CD8-positive, alpha-beta memory T cell (primary cell): Measurements from ENCODE around the gene CHST1. TPM values are rescaled to one million over a fixed set of nuclear protein-coding genes. Genes with fewer than 3 reads are reported as not detected.

Source experiments
- CTCF ChIA-PET: fragments of 350-600 bp; sonication (Branson Sonifier 250); formaldehyde crosslinking; loops from one replicate; lab custom pipeline; 2021; ENCODE audit warnings: antibody characterized with exemption; lab: Charles Lee
- POLR2A ChIA-PET: fragments of 350-600 bp; sonication (Branson Sonifier 250); formaldehyde crosslinking; loops from one replicate; lab custom pipeline; 2021; ENCODE audit warnings: antibody characterized with exemption; lab: Charles Lee
- DNase-seq, 5 donors: peaks; one replicate each; pipeline versions ENCODE4 v3.0.0 to v3.0.0-alpha.2; 2020 to 2022; ENCODE audit warnings: mixed read lengths in 1 of 5
- H3K27ac ChIP-seq: one replicate; pipeline ENCODE4 v1.7.0; 2013; ENCODE audit warnings: low read depth, mild to moderate bottlenecking, low read length, moderate library complexity
- H3K27me3 ChIP-seq: 2 replicates; pipeline ENCODE4 v1.7.0; 2013; ENCODE audit warnings: low read length, mild to moderate bottlenecking; ENCODE audit not compliant: insufficient read depth, poor library complexity, severe bottlenecking
- H3K36me3 ChIP-seq: 2 replicates; pipeline ENCODE4 v1.7.0; 2013; ENCODE audit warnings: mild to moderate bottlenecking, low read length, moderate library complexity; ENCODE audit not compliant: insufficient read depth
- H3K4me1 ChIP-seq: 2 replicates; pipeline ENCODE4 v1.7.0; 2013; ENCODE audit warnings: mild to moderate bottlenecking, low read length, moderate library complexity; ENCODE audit not compliant: insufficient read depth
- H3K4me3 ChIP-seq: 2 replicates; pipeline ENCODE4 v1.7.0; 2013; ENCODE audit warnings: mild to moderate bottlenecking, low read length
- H3K9me3 ChIP-seq: 2 replicates; pipeline ENCODE4 v1.7.0; 2013; ENCODE audit warnings: mild to moderate bottlenecking, low read length
- H3K27ac Mint-ChIP-seq, 8 donors: one replicate each; pipeline ENCODE4 v1.8.0; 2020 to 2021; ENCODE audit warnings: mixed read lengths in 8 of 8, mild to moderate bottlenecking in 6 of 8, inconsistent platforms in 3 of 8, moderate library complexity in 3 of 8
- H3K27me3 Mint-ChIP-seq, 2 donors: one replicate each; pipeline ENCODE4 v1.8.0; 2020 to 2021; ENCODE audit warnings: mixed read lengths in 2 of 2, mild to moderate bottlenecking in 1 of 2, moderate library complexity in 1 of 2
- H3K36me3 Mint-ChIP-seq, 3 donors: one replicate each; pipeline ENCODE4 v1.8.0; 2020 to 2021; ENCODE audit warnings: mixed read lengths in 3 of 3, inconsistent platforms in 1 of 3, mild to moderate bottlenecking in 1 of 3
- H3K4me1 Mint-ChIP-seq, 3 donors: one replicate each; pipeline ENCODE4 v1.8.0; 2020 to 2021; ENCODE audit warnings: mixed read lengths in 3 of 3, inconsistent platforms in 1 of 3, mild to moderate bottlenecking in 1 of 3
- H3K4me3 Mint-ChIP-seq, 7 donors: one replicate each; pipeline ENCODE4 v1.8.0; 2020 to 2021; ENCODE audit warnings: mixed read lengths in 7 of 7, mild to moderate bottlenecking in 6 of 7, moderate library complexity in 4 of 7, inconsistent platforms in 2 of 7
- H3K9me3 Mint-ChIP-seq, 5 donors: one replicate each; pipeline ENCODE4 v1.8.0; 2020 to 2022; ENCODE audit warnings: mixed read lengths in 5 of 5, mild to moderate bottlenecking in 3 of 5, moderate library complexity in 2 of 5, inconsistent platforms in 1 of 5
- polyA plus RNA-seq: library from polyadenylated mRNA; unstranded; fragments of 300-500 nt; fragmentation: Illumina TruSeq; gene quantifications from one replicate; pipeline ENCODE4 v1.2.3, GENCODE V29; 2021
- total RNA-seq, 2 experiments: library from RNA; stranded (reverse); gene quantifications; one replicate each; pipeline ENCODE4 v1.2.3, GENCODE V29; 2021

The CHST1 gene
- total and polyA plus RNA-seq, 3 experiments from 2014 or later: 0.80 to 0.94 TPM; not detected in 1

GRCh38 chr11:45671246-45672171 lies 6.1 kb upstream of the CHST1 start:
- H3K36me3 Mint-ChIP-seq: no peaks in the 10 kb centered on the region

GRCh38 chr11:45670386-45671135 lies 5.1 kb upstream of the CHST1 start:
- H3K9me3 Mint-ChIP-seq: no peaks in the 10 kb centered on the region
- Histone ChIP-seq H3K36me3 (no peaks in the 10 kb centered on the region), H3K4me1 (no peaks in the 10 kb centered on the region), H3K27ac (no peak overlapping the region), H3K4me3 (no peak overlapping the region), H3K9me3 (no peaks in the 10 kb centered on the region), H3K27me3 (peaks cover 10% of the 10 kb centered on the region)
- no peak overlapping the region for H3K4me3 Mint-ChIP-seq
- H3K27ac Mint-ChIP-seq: no peak overlapping the region
- CTCF ChIA-PET: no interaction called here
- DNase-seq: no peak
- peaks cover 0 to 6% (median 2%) of the 10 kb centered on the region in 3 donors for H3K4me1 Mint-ChIP-seq
- no peaks in the 10 kb centered on the region for H3K36me3 Mint-ChIP-seq
- H3K27me3 Mint-ChIP-seq: peaks cover 33 to 51% of the 10 kb centered on the region in 2 donors
- POLR2A ChIA-PET: no interaction called here

More at GRCh38 chr11:45671246-45672171, 6.1 kb upstream of the CHST1 start:
- no peak overlapping the region for H3K27ac Mint-ChIP-seq
- H3K27me3 ChIP-seq: peaks cover 7% of the 10 kb centered on the region
- H3K4me3 Mint-ChIP-seq: no peak overlapping the region
- no peaks in the 10 kb centered on the region for H3K4me1 ChIP-seq
- H3K4me1 Mint-ChIP-seq: no peaks in the 10 kb centered on the region
- H3K4me3 ChIP-seq: no peak overlapping the region
- DNase-seq: no peak
- ChIA-PET POLR2A (no interaction called here), CTCF (no interaction called here)
- peaks cover 30 to 44% of the 10 kb centered on the region in 2 donors for H3K27me3 Mint-ChIP-seq
- H3K9me3 ChIP-seq: no peaks in the 10 kb centered on the region
- H3K9me3 Mint-ChIP-seq: no peaks in the 10 kb centered on the region
- no peaks in the 10 kb centered on the region for H3K36me3 ChIP-seq
- H3K27ac ChIP-seq: no peak overlapping the region

- Mint-ChIP-seq H3K27me3 (peaks cover 28 to 51% of the 10 kb centered on the region in 2 donors), H3K36me3 (no peaks in the 10 kb centered on the region), H3K4me1 (peaks cover 0 to 6% (median 2%) of the 10 kb centered on the region in 3 donors), H3K4me3 (no peak overlapping the region), H3K9me3 (no peaks in the 10 kb centered on the region), H3K27ac (no peak overlapping the region)
- peaks cover 10% of the 10 kb centered on the region for H3K27me3 ChIP-seq
- H3K36me3 ChIP-seq: no peaks in the 10 kb centered on the region
- DNase-seq: no peak
- CTCF ChIA-PET: no interaction called here
- no peaks in the 10 kb centered on the region for H3K9me3 ChIP-seq
- no peaks in the 10 kb centered on the region for H3K4me1 ChIP-seq
- H3K4me3 ChIP-seq: no peak overlapping the region
- no peak overlapping the region for H3K27ac ChIP-seq
- POLR2A ChIA-PET: no interaction called here
Observed at GRCh38 chr11:45669956-45670355, 4.5 kb upstream of the CHST1 start.

- CTCF ChIA-PET: no interaction called here
- peaks cover 0 to 6% (median 2%) of the 10 kb centered on the region in 3 donors for H3K4me1 Mint-ChIP-seq
Observed at GRCh38 chr11:45669146-45669545, 3.7 kb upstream of the CHST1 start.

GRCh38 chr11:45667929-45668680 lies 2.7 kb upstream of the CHST1 start:
- Histone ChIP-seq H3K36me3 (no peaks in the 10 kb centered on the region), H3K4me3 (no peak overlapping the region), H3K9me3 (no peaks in the 10 kb centered on the region), H3K27ac (no peak overlapping the region), H3K27me3 (peaks cover 25% of the 10 kb centered on the region), H3K4me1 (peaks cover 4% of the 10 kb centered on the region)
- peaks cover 0 to 8% (median 4%) of the 10 kb centered on the region in 3 donors for H3K4me1 Mint-ChIP-seq
- POLR2A ChIA-PET: no interaction called here
- H3K36me3 Mint-ChIP-seq: no peaks in the 10 kb centered on the region
- peak overlapping the region in 1 of 7 donors; percentile 12 for H3K4me3 Mint-ChIP-seq
- CTCF ChIA-PET: interaction anchor here (0.9 kb wide), 1 partner anchor 13 kb away, joined by 5 read pairs; no protein-coding TSS in a partner anchor
- DNase-seq: no peak
- no peaks in the 10 kb centered on the region for H3K9me3 Mint-ChIP-seq
- peaks cover 31 to 61% of the 10 kb centered on the region in 2 donors for H3K27me3 Mint-ChIP-seq
- H3K27ac Mint-ChIP-seq: no peak overlapping the region

More at GRCh38 chr11:45669146-45669545, 3.7 kb upstream of the CHST1 start:
- Histone ChIP-seq H3K4me3 (no peak overlapping the region), H3K36me3 (no peaks in the 10 kb centered on the region), H3K27me3 (peaks cover 14% of the 10 kb centered on the region), H3K9me3 (no peaks in the 10 kb centered on the region), H3K27ac (no peak overlapping the region), H3K4me1 (peaks cover 4% of the 10 kb centered on the region)
- Mint-ChIP-seq H3K36me3 (no peaks in the 10 kb centered on the region), H3K27me3 (peaks cover 28 to 52% of the 10 kb centered on the region in 2 donors), H3K4me3 (no peak overlapping the region), H3K9me3 (no peaks in the 10 kb centered on the region), H3K27ac (no peak overlapping the region)
- POLR2A ChIA-PET: no interaction called here
- no peak for DNase-seq

- Mint-ChIP-seq H3K4me1 (peaks cover 0 to 11% (median 5%) of the 10 kb centered on the region in 3 donors), H3K9me3 (no peaks in the 10 kb centered on the region), H3K36me3 (no peaks in the 10 kb centered on the region), H3K4me3 (peak overlapping the region in 5 of 7 donors; percentile 9 to 79 (median 70)), H3K27me3 (peaks cover 34 to 65% of the 10 kb centered on the region in 2 donors), H3K27ac (no peak overlapping the region)
- POLR2A ChIA-PET: no interaction called here
- DNase-seq: no peak
- no peaks in the 10 kb centered on the region for H3K9me3 ChIP-seq
- no peak overlapping the region for H3K27ac ChIP-seq
- no peaks in the 10 kb centered on the region for H3K36me3 ChIP-seq
- H3K4me3 ChIP-seq: no peak overlapping the region
- CTCF ChIA-PET: interaction anchor here (0.9 kb wide), 1 partner anchor 12 kb away, joined by 5 read pairs; no protein-coding TSS in a partner anchor
- H3K4me1 ChIP-seq: peaks cover 4% of the 10 kb centered on the region
- peaks cover 36% of the 10 kb centered on the region for H3K27me3 ChIP-seq
Observed at GRCh38 chr11:45666648-45667642, 1.5 kb upstream of the CHST1 start.
